ENCODE measurements around the gene NUP98. TPM values are rescaled to one million over a fixed set of nuclear protein-coding genes. Genes with fewer than 3 reads are reported as not detected.

The NUP98 gene
- total RNA-seq, result 10 to 100 TPM; 36.0 to 77.9 (median 46.2) TPM
- polyA plus RNA-seq, result 10 to 100 TPM; 13.2 to 25.4 TPM
- long read RNA-seq, donor 1, full-length matches to known transcripts, result 19 of 29 reads
- long read RNA-seq, donor 1, partial matches to known transcripts, result 9 of 29 reads
- long read RNA-seq, donor 1, other reads (novel, unspliced or antisense), result 1 of 29 reads
- long read RNA-seq, donor 2, full-length matches to known transcripts, result 35 of 64 reads
- long read RNA-seq, donor 2, partial matches to known transcripts, result 16 of 64 reads
- long read RNA-seq, donor 2, other reads (novel, unspliced or antisense), result 13 of 64 reads
- long read RNA-seq, donor 3, full-length matches to known transcripts, result 22 of 37 reads
- long read RNA-seq, donor 3, partial matches to known transcripts, result 7 of 37 reads
- long read RNA-seq, donor 3, other reads (novel, unspliced or antisense), result 8 of 37 reads

GRCh38 chr11:3797329-3798090 is at the start of gene NUP98:
NUP98 (minus strand) TSS chr11:3797554; CDS start chr11:3782117, 15,437 bp downstream.
- no peaks in the 10 kb centered on the region for H3K27me3 ChIP-seq
- 0 to 1% (median 0%) methylated on average over 50 to 86 of the region's 86 CpGs for WGBS, 4 donors
- H3K4me3 ChIP-seq, result peak within 1 kb of the TSS; percentile 69 to 100 (median 88)
- H3K4me1 ChIP-seq, result peaks cover 7 to 36% (median 22%) of the 10 kb centered on the region in 12 donors
- peak within 1 kb of the TSS; percentile 80 to 99 (median 96) for H3K27ac ChIP-seq
- TF ChIP-seq, protein P1, sequence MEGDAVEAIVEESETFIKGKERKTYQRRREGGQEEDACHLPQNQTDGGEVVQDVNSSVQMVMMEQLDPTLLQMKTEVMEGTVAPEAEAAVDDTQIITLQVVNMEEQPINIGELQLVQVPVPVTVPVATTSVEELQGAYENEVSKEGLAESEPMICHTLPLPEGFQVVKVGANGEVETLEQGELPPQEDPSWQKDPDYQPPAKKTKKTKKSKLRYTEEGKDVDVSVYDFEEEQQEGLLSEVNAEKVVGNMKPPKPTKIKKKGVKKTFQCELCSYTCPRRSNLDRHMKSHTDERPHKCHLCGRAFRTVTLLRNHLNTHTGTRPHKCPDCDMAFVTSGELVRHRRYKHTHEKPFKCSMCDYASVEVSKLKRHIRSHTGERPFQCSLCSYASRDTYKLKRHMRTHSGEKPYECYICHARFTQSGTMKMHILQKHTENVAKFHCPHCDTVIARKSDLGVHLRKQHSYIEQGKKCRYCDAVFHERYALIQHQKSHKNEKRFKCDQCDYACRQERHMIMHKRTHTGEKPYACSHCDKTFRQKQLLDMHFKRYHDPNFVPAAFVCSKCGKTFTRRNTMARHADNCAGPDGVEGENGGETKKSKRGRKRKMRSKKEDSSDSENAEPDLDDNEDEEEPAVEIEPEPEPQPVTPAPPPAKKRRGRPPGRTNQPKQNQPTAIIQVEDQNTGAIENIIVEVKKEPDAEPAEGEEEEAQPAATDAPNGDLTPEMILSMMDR (IDR thresholded peaks at IDR 0.05), result peak in 3 of 12 donors; percentile 2 to 20 (median 4)
- TF ChIP-seq POLR2A (IDR thresholded peaks at IDR 0.05), result peak; percentile 99 to 100
- H3K36me3 ChIP-seq, result peaks cover 0 to 26% (median 17%) of the 10 kb centered on the region in 9 donors
- ATAC-seq (peak; percentile 95 to 98 (median 98)), DNase-seq (peak; percentile 100)
- intact Hi-C loops (cut with DNase I), result loop anchor here in 4 of 10 donors (2.0 to 5.0 kb wide), 2 partner anchors 43 to 45 kb away; partner anchors contain the start of gene RHOG (in 4 of the 4)
- H3K9me3 ChIP-seq, result no peaks in the 10 kb centered on the region

DNA sequence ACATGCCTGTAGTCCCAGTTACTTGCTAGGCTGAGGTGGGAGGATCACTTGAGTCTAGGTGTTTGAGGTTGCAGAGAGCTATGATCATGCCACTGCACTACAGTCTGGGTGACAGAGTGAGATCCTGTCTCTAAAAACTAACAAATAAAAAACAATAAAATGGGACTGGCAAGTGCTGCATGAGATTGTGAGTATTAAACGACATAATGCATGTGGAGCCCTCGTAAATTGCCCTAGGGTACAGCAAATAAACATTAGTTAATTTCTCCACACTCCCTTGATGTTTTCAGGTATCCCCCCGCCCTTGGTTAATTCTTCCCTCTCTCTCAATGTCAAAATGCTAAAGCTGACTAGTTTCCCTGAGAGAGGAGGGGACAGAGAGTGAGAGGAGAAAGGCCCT is 48.3 kb upstream of the NUP98 start:
- Histone ChIP-seq H3K36me3 (no peaks in the 10 kb centered on the region), H3K4me1 (peaks cover 0 to 10% (median 2%) of the 10 kb centered on the region in 12 donors), H3K4me3 (no peak overlapping the region), H3K27me3 (no peaks in the 10 kb centered on the region), H3K9me3 (no peaks in the 10 kb centered on the region), H3K27ac (no peak overlapping the region)
- TF ChIP-seq, protein P1 (IDR thresholded peaks at IDR 0.05), result no peak
- no peak for TF ChIP-seq POLR2A (IDR thresholded peaks at IDR 0.05)
- ATAC-seq (no peak), DNase-seq (no peak)
- WGBS, 4 donors, result 88 to 94% (median 92%) methylated on average over 3 of the region's 3 CpGs
- intact Hi-C loops (cut with DNase I), result loop anchor here in 1 of 10 donors (10.0 kb wide), 1 partner anchor 391 kb away; no protein-coding TSS in a partner anchor

DNA sequence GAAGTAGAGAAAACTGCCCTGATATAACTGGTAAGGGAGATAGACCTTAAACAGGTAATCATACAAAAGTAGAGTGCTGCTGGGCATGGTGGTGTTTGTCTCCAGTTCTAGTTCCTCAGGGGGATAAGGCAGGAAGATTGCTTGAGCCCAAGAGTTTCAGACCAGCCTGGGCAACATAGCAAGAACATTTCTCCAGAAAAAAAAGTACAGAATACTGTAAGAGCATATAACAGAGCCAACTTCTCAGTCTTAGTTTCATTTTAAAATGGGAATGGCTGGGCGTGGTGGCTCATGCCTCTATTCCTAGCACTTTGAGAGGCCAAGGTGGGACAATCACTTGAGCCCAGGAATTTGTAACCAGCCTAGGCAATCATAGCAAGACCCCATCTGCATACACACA is 47.9 kb upstream of the NUP98 start:
- TF ChIP-seq, protein P1 (IDR thresholded peaks at IDR 0.05), result no peak
- no peak for TF ChIP-seq POLR2A (IDR thresholded peaks at IDR 0.05)
- DNase-seq, result no peak
- WGBS, 4 donors, result 82 to 96% (median 94%) methylated on average over 1 of the region's 1 CpG
- no peaks in the 10 kb centered on the region for H3K9me3 ChIP-seq
- intact Hi-C loops (cut with DNase I), result loop anchor here in 1 of 10 donors (10.0 kb wide), 1 partner anchor 390 kb away; no protein-coding TSS in a partner anchor
- H3K4me3 ChIP-seq, result no peak overlapping the region
- H3K4me1 ChIP-seq, result peaks cover 0 to 10% (median 3%) of the 10 kb centered on the region in 12 donors
- no peak overlapping the region for H3K27ac ChIP-seq
- no peaks in the 10 kb centered on the region for H3K27me3 ChIP-seq
- no peak for ATAC-seq
- H3K36me3 ChIP-seq, result no peaks in the 10 kb centered on the region

Measured in heart left ventricle (tissue), 16 donors.